HG03575 (cell line): ENCODE measurements around the gene LSM10.

Experiments used
- ATAC-seq: cut with Tn5 transposase; IDR thresholded peaks from one replicate; pipeline ENCODE4 v1.9.1; 2021; ENCODE audit not compliant: unreplicated experiment, insufficient number of reproducible peaks, low FRiP score; ENCODE audit errors: extremely low read depth

LSM10 gene

GRCh38 chr1:36397378-36398230 lies at the start of gene LSM10:
TSS of gene LSM10 (minus strand) at chr1:36397908. CDS start at chr1:36394129, 3,779 bp downstream.
- ATAC-seq = no peak

- ATAC-seq = no peak
Measured at GRCh38 chr1:36447450-36447849, 49.7 kb upstream of the LSM10 start.

- ATAC-seq = no peak
Measured at GRCh38 chr1:36446746-36447145, 49.0 kb upstream of the LSM10 start.

- no peak for ATAC-seq
Measured at GRCh38 chr1:36446271-36446670, 48.6 kb upstream of the LSM10 start.

- no peak for ATAC-seq
Measured at GRCh38 chr1:36443297-36443696, 45.6 kb upstream of the LSM10 start.

GRCh38 chr1:36442337-36442736 lies 44.6 kb upstream of the LSM10 start:
- ATAC-seq = no peak

GRCh38 chr1:36440646-36441045 lies 42.9 kb upstream of the LSM10 start:
- no peak for ATAC-seq

GRCh38 chr1:36440044-36440443 lies 42.3 kb upstream of the LSM10 start:
- no peak for ATAC-seq

GRCh38 chr1:36438715-36439114 lies 41.0 kb upstream of the LSM10 start:
- no peak for ATAC-seq

GRCh38 chr1:36436821-36437220 lies 39.1 kb upstream of the LSM10 start:
- no peak for ATAC-seq

GRCh38 chr1:36433102-36433501 lies 35.4 kb upstream of the LSM10 start:
- ATAC-seq = no peak

- no peak for ATAC-seq
Measured at GRCh38 chr1:36432616-36433015, 34.9 kb upstream of the LSM10 start.

GRCh38 chr1:36425791-36426190 lies 28.1 kb upstream of the LSM10 start:
- no peak for ATAC-seq

- ATAC-seq = no peak
Measured at GRCh38 chr1:36421649-36422048, 23.9 kb upstream of the LSM10 start.

- ATAC-seq = no peak
Measured at GRCh38 chr1:36420836-36421317, 23.2 kb upstream of the LSM10 start.

- ATAC-seq = no peak
Measured at GRCh38 chr1:36420409-36420808, 22.7 kb upstream of the LSM10 start.

GRCh38 chr1:36419569-36419968 lies 21.9 kb upstream of the LSM10 start:
- ATAC-seq = no peak

GRCh38 chr1:36419140-36419539 lies 21.4 kb upstream of the LSM10 start:
- no peak for ATAC-seq

- ATAC-seq = no peak
Measured at GRCh38 chr1:36417931-36418330, 20.2 kb upstream of the LSM10 start.

- ATAC-seq = no peak
Measured at GRCh38 chr1:36415661-36416326, 18.1 kb upstream of the LSM10 start.
